Hepatic stellate cell (primary cell): ENCODE results near the gene ATXN10.

Experiments
- DNase-seq: peaks from one replicate; pipeline ENCODE4 v3.0.0; 2011; ENCODE audit warnings: low spot score

The ATXN10 gene

DNA sequence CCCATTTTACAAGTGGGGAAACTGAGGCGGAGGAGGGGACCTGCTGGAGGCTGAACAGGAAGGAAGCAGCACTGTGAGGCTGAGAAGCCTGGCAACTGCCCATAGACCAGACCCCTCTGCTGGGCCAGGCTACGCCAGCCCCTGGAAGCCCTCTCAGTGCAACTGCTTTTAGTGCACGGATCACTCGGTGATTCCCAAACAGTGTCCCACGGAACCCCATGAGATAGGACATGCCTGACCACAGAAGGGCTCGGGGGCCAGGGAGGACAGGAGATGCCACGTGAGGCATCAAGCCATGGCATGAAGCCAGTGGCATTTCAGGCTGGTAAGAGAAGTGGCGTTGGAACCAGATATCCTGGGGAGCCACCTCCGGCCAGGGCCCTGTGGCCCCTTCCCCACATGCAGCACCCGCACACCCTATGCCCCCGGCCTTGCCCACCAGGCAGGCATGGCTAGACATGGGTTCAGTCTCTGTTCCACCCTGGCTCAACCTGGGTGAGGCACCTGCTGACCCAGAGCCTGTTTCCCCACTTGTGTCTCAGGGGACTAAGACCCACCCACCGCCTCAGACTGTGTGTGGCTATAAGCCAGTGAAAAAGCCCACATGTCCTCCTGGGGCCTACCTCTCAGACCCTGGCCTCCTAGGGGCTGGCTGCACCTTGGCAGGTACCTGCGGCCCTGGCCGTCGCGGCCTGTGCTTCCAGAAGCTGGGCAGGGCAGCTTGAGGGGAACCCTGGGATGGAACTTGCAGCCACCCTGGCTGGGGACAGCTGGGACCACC is 221.2 kb downstream of the ATXN10 start:
- DNase-seq, result no peak

GRCh38 chr22:45893516-45893915 is 221.9 kb downstream of the ATXN10 start:
- DNase-seq, result no peak
